ENCODE results near the gene FSTL4.

FSTL4 gene

GRCh38 chr5:133163839-133164238 lies 448.5 kb downstream of the FSTL4 start:
- no peak for TF ChIP-seq CTCF (conservative IDR thresholded peaks at IDR 0.05; ENCODE audit: low read depth, low read length)
- H4K20me1 ChIP-seq (ENCODE audit: insufficient read depth): no peaks in the 10 kb centered on the region
- no peaks in the 10 kb centered on the region for H3K27me3 ChIP-seq (ENCODE audit: insufficient read depth, low read depth)
- H3K9ac ChIP-seq: no peak overlapping the region
- H3K27ac ChIP-seq: no peak overlapping the region
- H2AFZ ChIP-seq (ENCODE audit: low read depth): no peak overlapping the region
- H3K79me2 ChIP-seq (ENCODE audit: insufficient read depth, low read depth): no peaks in the 10 kb centered on the region
- H3K4me3 ChIP-seq (IDR thresholded peaks at IDR 0.05; ENCODE audit: insufficient read depth, low read depth, low read length): no peak overlapping the region
- no peak overlapping the region for H3K4me2 ChIP-seq
- H3K36me3 ChIP-seq (ENCODE audit: insufficient read depth): no peaks in the 10 kb centered on the region
- H3K4me1 ChIP-seq (ENCODE audit: low read depth, poor library complexity, severe bottlenecking): peaks cover 3% of the 10 kb centered on the region

DNA sequence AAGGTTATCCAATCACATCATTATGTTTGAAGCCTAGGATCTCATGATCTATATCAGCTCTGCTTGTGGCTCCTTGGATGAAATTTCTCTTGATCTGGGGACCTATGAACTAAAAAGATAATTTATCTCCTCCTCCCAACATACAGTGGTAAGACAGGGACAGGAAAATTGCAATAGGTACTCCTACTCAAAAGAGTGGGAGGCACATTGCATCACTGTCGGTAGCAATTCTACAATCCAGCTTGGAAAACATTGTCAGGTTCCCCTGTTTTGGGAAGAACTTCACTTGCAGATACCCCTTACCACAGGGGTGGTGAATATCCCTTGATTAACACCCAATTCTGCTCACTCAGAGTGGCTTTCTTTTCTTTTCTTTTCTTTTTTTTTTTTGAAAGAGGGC lies 452.8 kb downstream of the FSTL4 start:
- Histone ChIP-seq H3K9ac (no peak overlapping the region), H2AFZ (ENCODE audit: low read depth) (no peak overlapping the region), H3K79me2 (ENCODE audit: insufficient read depth, low read depth) (no peaks in the 10 kb centered on the region), H3K4me2 (no peak overlapping the region), H3K27ac (no peak overlapping the region), H3K27me3 (ENCODE audit: insufficient read depth, low read depth) (no peaks in the 10 kb centered on the region), H3K36me3 (ENCODE audit: insufficient read depth) (no peaks in the 10 kb centered on the region), H4K20me1 (ENCODE audit: insufficient read depth) (no peaks in the 10 kb centered on the region), H3K4me3 (IDR thresholded peaks at IDR 0.05; ENCODE audit: insufficient read depth, low read depth, low read length) (no peak overlapping the region), H3K4me1 (ENCODE audit: low read depth, poor library complexity, severe bottlenecking) (no peaks in the 10 kb centered on the region)
- TF ChIP-seq CTCF (conservative IDR thresholded peaks at IDR 0.05; ENCODE audit: low read depth, low read length): no peak

DNA sequence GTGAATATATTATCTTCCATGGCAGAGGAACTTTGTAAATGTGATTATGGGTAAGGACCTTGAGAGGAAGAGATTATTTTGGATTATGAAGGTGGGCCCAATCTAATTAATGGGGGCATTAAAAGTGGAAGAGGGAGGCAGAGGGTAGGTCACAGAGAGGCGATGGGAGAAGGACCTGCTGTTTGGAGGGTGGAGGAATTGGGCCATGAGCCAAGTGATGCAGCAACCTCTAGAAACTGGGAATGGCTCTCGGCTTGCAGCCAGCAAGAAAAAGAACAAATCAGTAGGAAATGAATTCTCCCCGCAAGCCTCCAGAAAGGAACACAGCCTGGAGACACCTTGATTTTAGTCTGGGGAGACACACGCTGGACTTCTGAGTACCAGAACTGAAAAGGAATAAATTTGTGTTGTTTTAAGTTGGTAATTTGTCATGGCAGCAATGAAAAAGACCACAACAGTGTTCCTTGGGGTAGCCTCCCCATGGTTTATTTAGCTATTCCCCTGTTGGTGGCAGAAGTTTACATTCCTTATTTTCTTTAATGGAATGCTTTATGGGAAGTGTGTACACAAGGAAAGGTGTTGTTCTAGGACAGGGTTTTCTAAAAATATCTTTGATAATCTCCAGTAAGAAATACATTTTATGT lies 456.9 kb downstream of the FSTL4 start:
- H3K27ac ChIP-seq: no peak overlapping the region
- no peak overlapping the region for H3K4me3 ChIP-seq (IDR thresholded peaks at IDR 0.05; ENCODE audit: insufficient read depth, low read depth, low read length)
- H3K79me2 ChIP-seq (ENCODE audit: insufficient read depth, low read depth): no peaks in the 10 kb centered on the region
- no peak overlapping the region for H3K4me2 ChIP-seq
- no peaks in the 10 kb centered on the region for H3K36me3 ChIP-seq (ENCODE audit: insufficient read depth)
- H2AFZ ChIP-seq (ENCODE audit: low read depth): no peak overlapping the region
- no peaks in the 10 kb centered on the region for H3K4me1 ChIP-seq (ENCODE audit: low read depth, poor library complexity, severe bottlenecking)
- H4K20me1 ChIP-seq (ENCODE audit: insufficient read depth): no peaks in the 10 kb centered on the region
- no peak for TF ChIP-seq CTCF (conservative IDR thresholded peaks at IDR 0.05; ENCODE audit: low read depth, low read length)
- H3K9ac ChIP-seq: no peak overlapping the region
- H3K27me3 ChIP-seq (ENCODE audit: insufficient read depth, low read depth): no peaks in the 10 kb centered on the region

GRCh38 chr5:133154274-133155075 lies 457.9 kb downstream of the FSTL4 start:
- Histone ChIP-seq H3K27me3 (ENCODE audit: insufficient read depth, low read depth) (no peaks in the 10 kb centered on the region), H3K4me1 (ENCODE audit: low read depth, poor library complexity, severe bottlenecking) (no peaks in the 10 kb centered on the region), H3K27ac (no peak overlapping the region), H3K4me2 (no peak overlapping the region), H3K36me3 (ENCODE audit: insufficient read depth) (no peaks in the 10 kb centered on the region), H2AFZ (ENCODE audit: low read depth) (no peak overlapping the region), H3K79me2 (ENCODE audit: insufficient read depth, low read depth) (no peaks in the 10 kb centered on the region), H3K4me3 (IDR thresholded peaks at IDR 0.05; ENCODE audit: insufficient read depth, low read depth, low read length) (no peak overlapping the region), H4K20me1 (ENCODE audit: insufficient read depth) (no peaks in the 10 kb centered on the region), H3K9ac (no peak overlapping the region)
- no peak for TF ChIP-seq CTCF (conservative IDR thresholded peaks at IDR 0.05; ENCODE audit: low read depth, low read length)

Data from KMS-11 (cell line).